GM10266 (cell line): ENCODE results near the gene CPNE8.

ENCODE experiments used
- DNase-seq: peaks from one replicate; pipeline ENCODE4 v3.0.0; 2012; ENCODE audit errors: extremely low spot score
- CTCF ChIP-seq: IDR thresholded peaks from 2 replicates; pipeline ENCODE4 v1.5.1; 2012; ENCODE audit warnings: mild to moderate bottlenecking, low read depth; ENCODE audit not compliant: control insufficient read depth, insufficient read depth; ENCODE audit errors: missing control alignments

The CPNE8 gene

GRCh38 chr12:38809832-38810231, 95.6 kb downstream of the CPNE8 start:
- no peak for DNase-seq
- TF ChIP-seq CTCF = no peak

GRCh38 chr12:38788106-38788505, 117.3 kb downstream of the CPNE8 start:
- TF ChIP-seq CTCF = no peak

GRCh38 chr12:38785381-38785780, 120.0 kb downstream of the CPNE8 start:
- no peak for TF ChIP-seq CTCF
- DNase-seq = no peak

More at GRCh38 chr12:38788106-38788505, 117.3 kb downstream of the CPNE8 start:
- DNase-seq = no peak

GRCh38 chr12:38783304-38783703, 122.1 kb downstream of the CPNE8 start:
- TF ChIP-seq CTCF = peak; percentile 15
- no peak for DNase-seq

- TF ChIP-seq CTCF = no peak
- no peak for DNase-seq
Observed at GRCh38 chr12:38782359-38782758, 123.0 kb downstream of the CPNE8 start.

GRCh38 chr12:38776647-38777046, 128.7 kb downstream of the CPNE8 start:
- DNase-seq = no peak
- TF ChIP-seq CTCF = no peak

- peak; percentile 54 for DNase-seq
- TF ChIP-seq CTCF = no peak
Observed at GRCh38 chr12:38775457-38775856, 129.9 kb downstream of the CPNE8 start.
